ENCODE results near the gene LRIG1.

LRIG1 gene

GRCh38 chr3:66504850-66505641 is 4.2 kb upstream of the LRIG1 start:
- no peak for DNase-seq

GRCh38 chr3:66502981-66503380 is 2.2 kb upstream of the LRIG1 start:
- no peak for DNase-seq

- no peak for DNase-seq
These were observed 1.5 kb upstream of the LRIG1 start for GRCh38 chr3:66502245-66502874.

- no peak for DNase-seq
These were observed 842 bp upstream of the LRIG1 start for GRCh38 chr3:66501483-66502244.

GRCh38 chr3:66499881-66500575 is 794 bp downstream of the LRIG1 start:
- DNase-seq = no peak

GRCh38 chr3:66498687-66499621 is 1.9 kb downstream of the LRIG1 start:
- DNase-seq = no peak

GRCh38 chr3:66497985-66498671 is 2.7 kb downstream of the LRIG1 start:
- DNase-seq = no peak

GRCh38 chr3:66497288-66497984 is 3.4 kb downstream of the LRIG1 start:
- no peak for DNase-seq

GRCh38 chr3:66496746-66497145 is 4.1 kb downstream of the LRIG1 start:
- DNase-seq = no peak

GRCh38 chr3:66496301-66496700 is 4.5 kb downstream of the LRIG1 start:
- no peak for DNase-seq

- no peak for DNase-seq
These were observed 5.2 kb downstream of the LRIG1 start for GRCh38 chr3:66495668-66496045.

GRCh38 chr3:66494959-66495667 is 5.7 kb downstream of the LRIG1 start:
- DNase-seq = no peak

- no peak for DNase-seq
These were observed 7.2 kb downstream of the LRIG1 start for GRCh38 chr3:66493458-66494099.

- no peak for DNase-seq
These were observed 8.2 kb downstream of the LRIG1 start for GRCh38 chr3:66492672-66493071.

- DNase-seq = no peak
These were observed 8.8 kb downstream of the LRIG1 start for GRCh38 chr3:66492071-66492470.

- DNase-seq = no peak
These were observed 9.8 kb downstream of the LRIG1 start for GRCh38 chr3:66490984-66491383.

- no peak for DNase-seq
These were observed 10.6 kb downstream of the LRIG1 start for GRCh38 chr3:66490214-66490613.

- no peak for DNase-seq
These were observed 11.2 kb downstream of the LRIG1 start for GRCh38 chr3:66489581-66489980.

- DNase-seq = no peak
These were observed 11.7 kb downstream of the LRIG1 start for GRCh38 chr3:66489115-66489514.

- DNase-seq = no peak
These were observed 12.3 kb downstream of the LRIG1 start for GRCh38 chr3:66488492-66488891.

Measured in effector CD4-positive, alpha-beta T cell (primary cell).